Heart left ventricle (tissue), 16 donors: ENCODE data around the gene MSN. TPM values are rescaled to one million over a fixed set of nuclear protein-coding genes. Genes with fewer than 3 reads are reported as not detected.

Source experiments
- ATAC-seq, 4 donors: fragments of 200-7000 bp; cut with Tn5 transposase; one replicate each; pipeline ENCODE4 v1.9.1; 2020 to 2022; ENCODE audit warnings: moderate library complexity in 4 of 4, mild to moderate bottlenecking in 3 of 4, moderate number of reproducible peaks in 1 of 4
- DNase-seq, 5 donors: peaks; one replicate each; pipeline ENCODE4 v3.0.0-alpha.2; 2020
- H3K27ac ChIP-seq, 12 donors: fragments of 200-600 bp; sonication (generic) in 4 of 12; one replicate each; pipeline versions ENCODE4 v1.5.0 to v1.8.0; 2016 to 2022; ENCODE audit warnings: mild to moderate bottlenecking in 2 of 12
- H3K27me3 ChIP-seq, 9 donors: fragments of 200-600 bp; sonication (generic) in 2 of 9; one replicate each; pipeline versions ENCODE4 v1.5.1 to v1.8.0; 2016 to 2022; ENCODE audit warnings: mild to moderate bottlenecking in 3 of 9
- H3K36me3 ChIP-seq, 9 donors: fragments of 200-600 bp; sonication (generic) in 2 of 9; one replicate each; pipeline versions ENCODE4 v1.5.0 to v1.8.0; 2018 to 2022; ENCODE audit warnings: mild to moderate bottlenecking in 2 of 9
- H3K4me1 ChIP-seq, 12 donors: fragments of 200-600 bp; sonication (generic) in 4 of 12; one replicate each; pipeline versions ENCODE4 v1.5.0 to v1.8.0; 2016 to 2022; ENCODE audit warnings: mild to moderate bottlenecking in 3 of 12
- H3K4me3 ChIP-seq, 12 donors: fragments of 200-600 bp; sonication (generic) in 4 of 12; one replicate each; pipeline versions ENCODE4 v1.5.0 to v1.8.0; 2017 to 2022; ENCODE audit warnings: mild to moderate bottlenecking in 9 of 12, moderate library complexity in 4 of 12
- H3K9me3 ChIP-seq, 12 donors: fragments of 200-600 bp; sonication (generic) in 4 of 12; one replicate each; pipeline versions ENCODE4 v1.5.0 to v1.8.0; 2016 to 2022; ENCODE audit warnings: mild to moderate bottlenecking in 1 of 12
- CTCF ChIP-seq, 12 donors: fragments of 200-600 bp; sonication (generic) in 4 of 12; IDR thresholded peaks; one replicate each; pipeline versions ENCODE4 v1.5.0 to v1.8.0; 2018 to 2022; ENCODE audit warnings: antibody characterized with exemption in 12 of 12, mild to moderate bottlenecking in 5 of 12
- POLR2A ChIP-seq, 2 donors: fragments of 450-650 bp; IDR thresholded peaks; one replicate each; pipeline ENCODE4 v1.6.1; 2017; ENCODE audit warnings: antibody characterized with exemption in 2 of 2, mild to moderate bottlenecking in 2 of 2, moderate library complexity in 2 of 2
- WGBS, 4 donors: extraction: QIAGEN DNeasy Blood & Tissue Kit in 2 of 4; methylation state at CpG; one replicate each; pipeline versions ENCODE4 v1.1.5 to v1.1.7; 2013 to 2018; 5-methylcytosine and 5-hydroxymethylcytosine counted together
- intact Hi-C, 10 donors: fragments of 100-400 bp; cut with DNase I; formaldehyde crosslinking; loops; one replicate each; pipeline versions ENCODE4 v1.11.1 to v1.14.2; 2022
- polyA plus RNA-seq, 2 donors: library from polyadenylated mRNA; stranded (reverse); fragments of 200-250 nt; gene quantifications; one replicate each; pipeline ENCODE4 v1.2.3, GENCODE V29; 2013
- total RNA-seq, 9 donors: library from RNA; depleted of rRNA in 2 of 9; stranded (reverse); fragments of >200 nt in 2 of 9; fragmentation: NEBNext Ultra II Directional in 3 of 9; extraction: Animal tissue kit (Norgen Biotek cat#: 25700) in 3 of 9; gene quantifications; one replicate each; pipeline versions ENCODE4 v1.1.0 to v1.2.4, GENCODE V29; 2016 to 2023
- donor health status: ischemic (EF 13 %, LVEDD 7.1; RV severe dilation, severe dysfunction).
- donor health status: healthy with polysubstance abuse.
- donor health status: DM: no; HTN: yes; CAD: no.
- donor health status: DM: no; HTN: no; CAD: no.
- donor health status: ischemic (EF 25% LVEDD 6.9; RV normal size, moderate dysfunction).
- donor health status: ischemic (EF 25% LVEDD 5.7; RV mildly dilated, moderate dysfunction).
- donor health status: healthy.
- donor health status: DM: yes; HTN: yes; CAD: no.
- donor health status: ischemic (EF 35%, LVEDD 5.7; RV mildly dilated, moderate dysfunction).
- donor health status: nonischemic (EF 11% LVEDD 7.7; RV severe dilation, severe dysfunction).
- donor health status: DM: yes; HTN: yes; CAD: no.
- donor health status: PGD.
- donor health status: ischemic (EF 29% LVEDD 5.4; RV normal size, mild dysfunction).
- donor health status: nonischemic (EF 23%, LVEDD 6.1; RV moderate dilation, normal function).

Gene MSN
- total and polyA plus RNA-seq, 11 donors: 48.9 to 298 (median 153) TPM

- Histone ChIP-seq H3K27me3 (peaks cover 0 to 30% (median 0%) of the 10 kb centered on the region in 9 donors), H3K36me3 (no peaks in the 10 kb centered on the region), H3K27ac (no peak overlapping the region), H3K4me3 (no peak overlapping the region), H3K9me3 (no peaks in the 10 kb centered on the region), H3K4me1 (no peaks in the 10 kb centered on the region)
- no peak for ATAC-seq
- no peak for DNase-seq
- WGBS, 4 donors: 76 to 93% (median 84%) methylated on average over 2 of the region's 2 CpGs
- TF ChIP-seq POLR2A (IDR thresholded peaks at IDR 0.05) (no peak), CTCF (IDR thresholded peaks at IDR 0.05) (no peak)
- intact Hi-C loops: no loop called here
Measured at GRCh38 chrX:65781845-65782244, 114.4 kb downstream of the MSN start.

- Histone ChIP-seq H3K36me3 (no peaks in the 10 kb centered on the region), H3K9me3 (no peaks in the 10 kb centered on the region), H3K27ac (no peak overlapping the region), H3K4me1 (no peaks in the 10 kb centered on the region), H3K27me3 (peaks cover 0 to 24% (median 0%) of the 10 kb centered on the region in 9 donors), H3K4me3 (no peak overlapping the region)
- TF ChIP-seq POLR2A (IDR thresholded peaks at IDR 0.05): no peak
- TF ChIP-seq CTCF (IDR thresholded peaks at IDR 0.05): no peak
- intact Hi-C loops: no loop called here
- DNase-seq: no peak
- WGBS, 4 donors: 50 to 84% (median 63%) methylated on average over 1 of the region's 1 CpG
- ATAC-seq: no peak
Measured at GRCh38 chrX:65783746-65784145, 116.3 kb downstream of the MSN start.

Other genes with a start within 250 kb of the MSN start
- gene LAS1L, start 132.9 kb upstream of the MSN start, total RNA-seq: 10 to 100 TPM in 7 of 9 donors, 1 to 10 TPM in 2; 6.0 to 17.2 (median 12.8) TPM
- 10 to 100 TPM; 13.1 to 16.6 TPM for gene LAS1L, start 132.9 kb upstream of the MSN start, polyA plus RNA-seq